BLaER1 (cell line): ENCODE measurements around the gene RWDD1.
A peak's percentile ranks its signal among the peaks of the same experiment; 100 is the strongest.

Source experiments
- H3K27ac ChIP-seq: shearing (Covaris generic); formaldehyde crosslinking; 2 replicates; pipeline ENCODE4 v1.8.1; 2022
- H3K27me3 ChIP-seq: shearing (Covaris generic); formaldehyde crosslinking; 2 replicates; pipeline ENCODE4 v1.8.1; 2022
- H3K36me3 ChIP-seq: shearing (Covaris generic); formaldehyde crosslinking; 2 replicates; pipeline ENCODE4 v1.8.1; 2022
- H3K4me1 ChIP-seq: shearing (Covaris generic); formaldehyde crosslinking; 2 replicates; pipeline ENCODE4 v1.8.1; 2022
- H3K4me2 ChIP-seq: shearing (Covaris generic); formaldehyde crosslinking; 2 replicates; pipeline ENCODE4 v1.8.1; 2022
- H3K4me3 ChIP-seq: shearing (Covaris generic); formaldehyde crosslinking; 2 replicates; pipeline ENCODE4 v1.8.1; 2022
- H3K9ac ChIP-seq: shearing (Covaris generic); formaldehyde crosslinking; 2 replicates; pipeline ENCODE4 v1.8.1; 2022
- H3K9me3 ChIP-seq: shearing (Covaris generic); formaldehyde crosslinking; 2 replicates; pipeline ENCODE4 v1.8.1; 2022
- H4K20me1 ChIP-seq: shearing (Covaris generic); formaldehyde crosslinking; 2 replicates; pipeline ENCODE4 v1.8.1; 2022
- Cebpa-rat ChIP-seq: shearing (Covaris generic); IDR thresholded peaks from 2 replicates; pipeline ENCODE4 v1.8.1; 2022

RWDD1 gene

DNA sequence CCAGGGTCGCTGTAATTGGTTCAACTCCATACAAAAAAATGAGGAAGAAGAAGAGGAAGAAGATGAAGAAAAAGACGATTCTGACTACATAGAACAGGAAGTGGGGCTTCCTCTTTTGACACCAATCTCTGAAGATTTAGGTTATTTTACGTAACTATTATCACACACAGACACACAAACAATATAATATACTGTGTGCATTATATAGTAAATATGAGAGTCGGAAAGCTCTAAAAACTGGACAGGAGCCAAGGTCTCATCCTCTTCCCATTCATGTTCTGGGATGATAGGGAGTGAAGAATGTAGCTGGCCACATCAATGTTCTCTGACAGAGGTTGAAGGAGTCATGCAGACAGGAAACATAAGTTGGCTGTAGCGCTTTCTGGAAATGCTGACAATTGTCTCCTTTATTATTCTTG is 58.3 kb downstream of the RWDD1 start:
- H3K9me3 ChIP-seq = no peaks in the 10 kb centered on the region
- no peak overlapping the region for H3K9ac ChIP-seq
- peak overlapping the region; percentile 49 for H3K4me2 ChIP-seq
- peaks cover 31% of the 10 kb centered on the region for H3K4me1 ChIP-seq
- no peaks in the 10 kb centered on the region for H4K20me1 ChIP-seq
- H3K4me3 ChIP-seq = no peak overlapping the region
- H3K27ac ChIP-seq = no peak overlapping the region
- H3K27me3 ChIP-seq = no peaks in the 10 kb centered on the region
- peaks cover 10% of the 10 kb centered on the region for H3K36me3 ChIP-seq
- TF ChIP-seq Cebpa-rat = no peak

GRCh38 chr6:116631379-116631990 is 60.2 kb downstream of the RWDD1 start:
- Histone ChIP-seq H3K4me2 (peak overlapping the region; percentile 64), H4K20me1 (no peaks in the 10 kb centered on the region), H3K4me1 (peaks cover 31% of the 10 kb centered on the region), H3K27me3 (no peaks in the 10 kb centered on the region), H3K9me3 (no peaks in the 10 kb centered on the region), H3K9ac (no peak overlapping the region), H3K36me3 (peaks cover 17% of the 10 kb centered on the region), H3K4me3 (no peak overlapping the region), H3K27ac (peak overlapping the region; percentile 54)
- no peak for TF ChIP-seq Cebpa-rat

DNA sequence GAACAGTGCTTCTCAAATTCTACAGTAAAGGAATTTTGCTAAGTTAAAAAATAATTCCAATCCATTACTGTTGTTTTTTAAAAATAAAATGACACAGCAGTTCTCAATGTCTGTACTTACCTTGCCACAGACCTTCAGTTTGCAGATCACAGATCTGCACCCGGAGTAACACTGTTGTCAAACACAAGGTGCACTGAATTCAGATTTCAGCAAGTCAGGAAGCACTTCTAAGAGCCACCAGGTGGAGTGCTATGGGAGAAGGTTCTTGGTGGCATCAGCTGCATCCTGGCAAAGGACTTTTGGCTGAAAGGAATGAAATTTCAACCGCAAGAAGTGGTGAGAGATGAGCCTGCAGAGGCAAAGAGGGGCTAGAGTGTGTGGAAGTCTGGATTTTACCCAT is 62.4 kb downstream of the RWDD1 start:
- Histone ChIP-seq H4K20me1 (no peaks in the 10 kb centered on the region), H3K4me3 (no peak overlapping the region), H3K36me3 (peaks cover 24% of the 10 kb centered on the region), H3K9ac (no peak overlapping the region), H3K27me3 (no peaks in the 10 kb centered on the region), H3K27ac (no peak overlapping the region), H3K4me1 (peaks cover 31% of the 10 kb centered on the region), H3K9me3 (no peaks in the 10 kb centered on the region), H3K4me2 (no peak overlapping the region)
- no peak for TF ChIP-seq Cebpa-rat
